CD4-positive, alpha-beta T cell (primary cell): Measurements from ENCODE around the gene TSKU. TPM values are rescaled to one million over a fixed set of nuclear protein-coding genes. Genes with fewer than 3 reads are reported as not detected.

ENCODE experiments used
- ATAC-seq: fragments of 200-7000 bp; cut with Tn5 transposase; one replicate; pipeline ENCODE4 v1.10.0; 2022; ENCODE audit warnings: mild to moderate bottlenecking; ENCODE audit not compliant: poor library complexity
- CTCF ChIA-PET: fragments of 350-600 bp; sonication (Branson Sonifier 250); formaldehyde crosslinking; loops from one replicate; lab custom pipeline; 2021; ENCODE audit warnings: antibody characterized with exemption, inconsistent platforms; lab: Charles Lee
- POLR2A ChIA-PET: fragments of 350-600 bp; sonication (Branson Sonifier 250); formaldehyde crosslinking; loops from one replicate; lab custom pipeline; 2021; ENCODE audit warnings: antibody characterized with exemption, inconsistent platforms; lab: Charles Lee
- DNase-seq, 14 experiments: peaks; one replicate each; pipeline ENCODE4 v3.0.0-alpha.2; 2013 to 2020; ENCODE audit warnings: mixed read lengths in 2 of 14
- H3K27ac ChIP-seq, 2 donors: one replicate each; pipeline versions ENCODE4 v1.5.1 to v1.7.0; 2013; ENCODE audit warnings: low read length in 2 of 2, low read depth in 1 of 2, mild to moderate bottlenecking in 1 of 2
- H3K27me3 ChIP-seq, 2 experiments: 1 replicate in 1 of 2; 2 replicates in 1 of 2; pipeline versions ENCODE4 v1.6.1 to v1.7.0; 2013; ENCODE audit warnings: low read length in 2 of 2, control low read depth in 1 of 2, mild to moderate bottlenecking in 1 of 2, moderate library complexity in 1 of 2; ENCODE audit not compliant: insufficient read depth in 2 of 2, control insufficient read depth in 1 of 2
- H3K36me3 ChIP-seq: one replicate; pipeline ENCODE4 v1.6.1; 2013; ENCODE audit warnings: low read length, control low read depth; ENCODE audit not compliant: insufficient read depth
- H3K4me1 ChIP-seq: one replicate; pipeline ENCODE4 v1.6.1; 2013; ENCODE audit warnings: low read length, control low read depth; ENCODE audit not compliant: insufficient read depth
- H3K4me3 ChIP-seq: one replicate; pipeline ENCODE4 v1.5.1; 2013; ENCODE audit warnings: mild to moderate bottlenecking, low read length, moderate library complexity
- H3K9me3 ChIP-seq, 2 experiments: 1 replicate in 1 of 2; 2 replicates in 1 of 2; pipeline versions ENCODE4 v1.6.1 to v1.7.0; 2013; ENCODE audit warnings: low read length in 2 of 2, mild to moderate bottlenecking in 2 of 2, control low read depth in 1 of 2, moderate library complexity in 1 of 2; ENCODE audit not compliant: control insufficient read depth in 1 of 2, insufficient read depth in 1 of 2
- H3K27ac Mint-ChIP-seq: one replicate; pipeline ENCODE4 v1.8.0; 2020; ENCODE audit warnings: mixed read lengths
- H3K27me3 Mint-ChIP-seq: one replicate; pipeline ENCODE4 v1.8.0; 2021; ENCODE audit warnings: mixed read lengths
- H3K36me3 Mint-ChIP-seq: one replicate; pipeline ENCODE4 v1.8.0; 2021; ENCODE audit warnings: low read depth, mixed read lengths
- H3K4me1 Mint-ChIP-seq: one replicate; pipeline ENCODE4 v1.8.0; 2021; ENCODE audit warnings: low read depth, mixed read lengths
- H3K4me3 Mint-ChIP-seq: one replicate; pipeline ENCODE4 v1.8.0; 2020; ENCODE audit warnings: mild to moderate bottlenecking, mixed read lengths
- H3K9me3 Mint-ChIP-seq: one replicate; pipeline ENCODE4 v1.8.0; 2020; ENCODE audit warnings: mixed read lengths
- CTCF ChIP-seq: fragments of 200-600 bp; IDR thresholded peaks from one replicate; pipeline ENCODE4 v1.8.0; 2022; ENCODE audit warnings: antibody characterized with exemption, mild to moderate bottlenecking
- intact Hi-C, 2 experiments: fragments of 100-400 bp; cut with DNase I in 1 of 2; cut with micrococcal nuclease in 1 of 2; formaldehyde crosslinking; loops; one replicate each; pipeline versions ENCODE4 v1.15.1 to v1.9.0; 2023 to 2025; cut with DNase I, micrococcal nuclease
- total RNA-seq, 174 experiments: library from RNA in 2 of 174; stranded (reverse) in 2 of 174; gene quantifications; one replicate each; pipeline ENCODE4 v1.2.3 and lab custom pipeline; 2021 to 2026

Gene TSKU
- total RNA-seq, 2 experiments from 2014 or later, result 0.06 TPM; not detected in 1

GRCh38 chr11:76830639-76831327 is 47.6 kb downstream of the TSKU start:
- H3K4me1 ChIP-seq, result no peaks in the 10 kb centered on the region
- Mint-ChIP-seq H3K36me3 (no peaks in the 10 kb centered on the region), H3K9me3 (no peaks in the 10 kb centered on the region), H3K4me3 (no peak overlapping the region), H3K27me3 (peaks cover 4% of the 10 kb centered on the region), H3K4me1 (no peaks in the 10 kb centered on the region), H3K27ac (no peak overlapping the region)
- no peaks in the 10 kb centered on the region for H3K36me3 ChIP-seq
- ChIA-PET CTCF (no interaction called here), POLR2A (no interaction called here)
- ATAC-seq (no peak), DNase-seq (no peak)
- no peaks in the 10 kb centered on the region for H3K9me3 ChIP-seq
- TF ChIP-seq CTCF, result no peak
- H3K4me3 ChIP-seq, result no peak overlapping the region
- no peak overlapping the region for H3K27ac ChIP-seq
- intact Hi-C loops, result no loop called here
- H3K27me3 ChIP-seq, result peaks cover 0 to 4% of the 10 kb centered on the region in 2 experiments

GRCh38 chr11:76831686-76832310 is 48.6 kb downstream of the TSKU start:
- H3K27ac Mint-ChIP-seq, result no peak overlapping the region
- no peak overlapping the region for H3K4me3 Mint-ChIP-seq
- H3K4me1 Mint-ChIP-seq, result no peaks in the 10 kb centered on the region
- H3K9me3 Mint-ChIP-seq, result no peaks in the 10 kb centered on the region
- TF ChIP-seq CTCF, result no peak
- H3K4me1 ChIP-seq, result no peaks in the 10 kb centered on the region
- no peak for DNase-seq
- H3K4me3 ChIP-seq, result no peak overlapping the region
- H3K36me3 Mint-ChIP-seq, result no peaks in the 10 kb centered on the region
- peaks cover 4% of the 10 kb centered on the region for H3K27me3 Mint-ChIP-seq
- H3K27ac ChIP-seq, result no peak overlapping the region
- ChIA-PET CTCF (no interaction called here), POLR2A (no interaction called here)
- H3K9me3 ChIP-seq, result no peaks in the 10 kb centered on the region
- H3K27me3 ChIP-seq, result peaks cover 0 to 4% of the 10 kb centered on the region in 2 experiments
- ATAC-seq, result no peak
- no peaks in the 10 kb centered on the region for H3K36me3 ChIP-seq
- intact Hi-C loops, result no loop called here

- Histone ChIP-seq H3K4me1 (no peaks in the 10 kb centered on the region), H3K4me3 (no peak overlapping the region), H3K27ac (no peak overlapping the region), H3K9me3 (no peaks in the 10 kb centered on the region), H3K36me3 (no peaks in the 10 kb centered on the region), H3K27me3 (peaks cover 0 to 4% of the 10 kb centered on the region in 2 experiments)
- H3K9me3 Mint-ChIP-seq, result no peaks in the 10 kb centered on the region
- no peaks in the 10 kb centered on the region for H3K36me3 Mint-ChIP-seq
- CTCF ChIA-PET, result no interaction called here
- no peak overlapping the region for H3K4me3 Mint-ChIP-seq
- no peak for ATAC-seq
- peaks cover 4% of the 10 kb centered on the region for H3K27me3 Mint-ChIP-seq
- POLR2A ChIA-PET, result no interaction called here
- no peaks in the 10 kb centered on the region for H3K4me1 Mint-ChIP-seq
- TF ChIP-seq CTCF, result no peak
- no peak overlapping the region for H3K27ac Mint-ChIP-seq
- intact Hi-C loops, result no loop called here
- no peak for DNase-seq
Measured at GRCh38 chr11:76832361-76832760, 49.2 kb downstream of the TSKU start.
